SK-N-SH (cell line): ENCODE measurements around the gene WDR88.

ENCODE experiments used
- CTCF ChIP-seq: fragments of 200-600 bp; sonication (generic); IDR thresholded peaks from 2 replicates; pipeline ENCODE4 v1.6.1; 2017; ENCODE audit warnings: antibody characterized with exemption, mild to moderate bottlenecking, moderate library complexity
- EP300 ChIP-seq, 2 experiments: IDR thresholded peaks; 2 replicates each; pipeline versions ENCODE4 v1.4.0 to v1.6.1; 2012; ENCODE audit warnings: borderline replicate concordance in 1 of 2, low read depth in 1 of 2, low read length in 1 of 2
- FOXJ3 ChIP-seq: sonication (generic); formaldehyde crosslinking; IDR thresholded peaks from 2 replicates; pipeline ENCODE4 v1.5.1; 2020; ENCODE audit warnings: mild to moderate bottlenecking, missing genetic modification reagents
- NFIC ChIP-seq: IDR thresholded peaks from 2 replicates; pipeline ENCODE4 v1.4.0; 2012; ENCODE audit warnings: borderline replicate concordance
- PBX3 ChIP-seq: IDR thresholded peaks from 2 replicates; pipeline ENCODE4; 2012
- POLR2AphosphoS5 ChIP-seq: IDR thresholded peaks from 2 replicates; pipeline ENCODE4 v1.6.1; 2012; ENCODE audit warnings: low read depth, low read length
- YY1 ChIP-seq: IDR thresholded peaks from 2 replicates; pipeline ENCODE4 v1.4.0; 2012; ENCODE audit warnings: low read depth, mild to moderate bottlenecking

GRCh38 chr19:33194886-33195644 is 63.2 kb downstream of the WDR88 start:
- TF ChIP-seq POLR2AphosphoS5 (no peak), CTCF (no peak), YY1 (no peak), NFIC (no peak), PBX3 (no peak), FOXJ3 (CRISPR knock-in tag) (no peak), EP300 (IDR thresholded peaks at IDR 0.05; ENCODE audit: borderline replicate concordance in 1 of 2, low read depth in 1 of 2, low read length in 1 of 2) (no peak)
